NCI-H187 (cell line): ENCODE measurements around the gene PRPF8.
"Not testable (repeated sequence)": the region's sequence is repeated elsewhere in the genome, so short reads cannot be mapped to it uniquely, and the experiment has no call there.

Source experiments
- DNase-seq, 2 experiments: peaks; one replicate each; lab custom pipeline; 2025; lab: John Stamatoyannopoulos, UW

The PRPF8 gene

GRCh38 chr17:1684378-1685189 is at the start of gene PRPF8:
TSS of gene PRPF8 (minus strand) at chr17:1684867. CDS start at chr17:1684571, 296 bp downstream.
- peak; percentile 82 to 88 for DNase-seq

DNA sequence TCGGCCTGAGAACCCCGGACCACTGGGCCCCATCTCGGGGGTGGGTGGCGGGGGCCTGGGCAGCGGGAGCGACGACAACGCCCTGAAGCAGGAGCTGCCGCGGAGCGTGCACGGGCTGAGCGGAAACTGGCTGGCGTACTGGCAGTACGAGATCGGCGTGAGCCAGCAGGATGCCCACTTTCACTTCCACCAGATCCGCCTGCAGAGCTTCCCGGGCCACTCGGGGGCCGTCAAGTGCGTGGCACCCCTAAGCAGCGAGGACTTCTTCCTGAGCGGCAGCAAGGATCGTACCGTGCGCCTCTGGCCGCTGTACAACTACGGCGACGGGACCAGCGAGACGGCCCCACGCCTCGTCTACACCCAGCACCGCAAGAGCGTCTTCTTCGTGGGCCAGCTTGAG is 49.1 kb upstream of the PRPF8 start:
- DNase-seq = no peak

- no peak for DNase-seq
Observed at GRCh38 chr17:1732833-1733321, 48.2 kb upstream of the PRPF8 start.

- DNase-seq = no peak
Observed at GRCh38 chr17:1732241-1732832, 47.7 kb upstream of the PRPF8 start.

DNA sequence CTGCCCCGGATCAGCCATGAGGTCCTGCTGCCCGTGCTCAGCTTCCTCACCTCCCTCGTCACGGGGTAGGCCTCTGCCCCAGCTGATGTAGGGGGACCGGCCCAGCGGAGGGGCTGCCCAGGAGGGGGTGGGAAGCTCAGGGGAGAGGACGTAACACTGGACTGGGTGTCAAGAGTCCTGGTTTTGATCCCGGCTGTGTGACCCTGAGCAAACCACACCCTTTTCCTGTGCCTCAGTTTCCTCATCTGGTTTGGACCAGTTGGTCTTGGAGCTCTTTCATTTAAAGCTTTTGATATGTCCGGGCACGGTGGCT is 46.5 kb upstream of the PRPF8 start:
- DNase-seq = no peak

DNA sequence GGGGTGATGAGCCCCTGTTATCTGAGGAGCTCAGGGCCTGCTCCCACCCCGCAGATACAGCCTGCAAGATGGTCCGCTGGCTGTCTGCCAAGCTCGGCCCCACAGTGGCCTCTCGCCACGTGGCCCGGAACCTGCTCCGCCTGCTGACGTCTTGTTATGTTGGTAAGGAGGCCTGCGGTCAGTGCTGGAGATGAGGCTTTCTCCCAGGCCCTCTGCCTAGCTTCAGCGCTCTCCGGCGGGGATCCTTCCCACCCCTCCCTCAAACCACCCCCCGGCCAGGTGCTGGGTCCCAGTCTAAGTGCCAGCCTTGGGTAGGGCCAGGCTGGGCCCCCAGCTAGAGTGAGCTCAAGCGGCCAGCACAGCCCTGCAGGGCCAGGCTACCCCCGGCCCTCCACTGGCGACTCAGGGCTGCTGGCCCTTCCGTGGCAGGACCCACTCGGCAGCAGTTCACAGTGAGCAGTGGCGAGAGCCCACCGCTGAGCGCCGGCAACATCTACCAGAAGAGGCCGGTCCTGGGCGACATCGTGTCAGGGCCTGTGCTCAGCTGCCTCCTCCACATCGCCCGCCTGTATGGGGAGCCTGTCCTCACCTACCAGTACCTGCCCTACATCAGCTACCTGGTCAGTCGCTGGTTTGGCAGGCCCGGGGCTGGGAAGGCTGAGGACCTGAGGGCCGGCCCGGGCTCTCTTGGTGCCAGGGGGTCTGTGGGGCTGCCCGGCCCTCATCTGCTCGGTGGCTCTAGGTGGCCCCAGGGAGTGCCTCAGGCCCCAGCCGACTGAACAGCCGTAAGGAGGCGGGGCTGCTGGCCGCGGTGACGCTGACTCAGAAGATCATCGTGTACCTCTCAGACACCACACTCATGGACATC is 45.9 kb upstream of the PRPF8 start:
- no peak for DNase-seq

DNA sequence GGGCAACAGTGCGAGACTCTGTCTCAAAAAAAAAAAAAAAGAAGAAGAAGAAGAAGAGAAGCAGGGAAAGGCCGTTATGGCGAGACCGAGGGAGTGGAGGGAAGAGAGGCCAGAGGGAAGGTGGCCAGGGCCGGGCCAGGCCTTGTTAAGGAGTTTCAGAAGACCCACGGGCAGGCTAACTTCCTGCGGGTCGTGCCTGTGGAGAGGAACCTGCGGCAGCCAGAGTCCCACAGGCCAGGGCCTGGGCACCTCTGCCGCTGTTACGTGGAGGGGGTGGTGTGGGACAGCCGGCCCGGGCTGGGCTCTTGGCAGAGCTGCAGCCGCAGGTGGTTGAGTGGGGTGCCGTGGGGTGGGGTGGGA is 45.3 kb upstream of the PRPF8 start:
- DNase-seq = no peak

DNA sequence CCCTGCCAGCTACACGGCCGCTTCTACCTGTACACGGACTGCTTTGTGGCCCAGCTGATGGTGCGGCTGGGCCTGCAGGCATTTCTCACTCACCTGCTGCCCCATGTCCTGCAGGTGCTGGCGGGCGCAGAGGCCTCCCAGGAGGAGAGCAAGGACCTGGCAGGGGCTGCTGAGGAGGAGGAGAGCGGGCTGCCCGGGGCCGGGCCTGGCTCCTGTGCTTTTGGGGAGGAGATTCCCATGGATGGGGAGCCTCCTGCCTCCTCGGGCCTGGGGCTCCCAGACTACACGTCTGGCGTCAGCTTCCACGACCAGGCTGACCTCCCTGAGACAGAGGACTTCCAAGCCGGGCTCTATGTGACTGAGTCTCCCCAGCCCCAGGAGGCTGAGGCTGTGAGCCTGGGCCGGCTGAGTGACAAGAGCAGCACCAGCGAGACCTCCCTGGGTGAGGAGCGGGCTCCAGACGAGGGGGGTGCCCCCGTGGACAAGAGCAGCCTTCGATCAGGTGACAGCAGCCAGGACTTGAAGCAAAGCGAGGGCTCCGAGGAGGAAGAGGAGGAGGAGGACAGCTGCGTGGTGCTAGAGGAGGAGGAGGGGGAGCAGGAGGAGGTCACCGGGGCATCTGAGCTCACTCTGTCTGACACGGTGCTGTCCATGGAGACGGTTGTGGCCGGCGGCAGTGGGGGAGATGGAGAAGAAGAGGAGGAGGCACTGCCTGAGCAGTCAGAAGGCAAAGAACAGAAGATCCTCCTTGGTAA is 43.4 kb upstream of the PRPF8 start:
- no peak for DNase-seq

DNA sequence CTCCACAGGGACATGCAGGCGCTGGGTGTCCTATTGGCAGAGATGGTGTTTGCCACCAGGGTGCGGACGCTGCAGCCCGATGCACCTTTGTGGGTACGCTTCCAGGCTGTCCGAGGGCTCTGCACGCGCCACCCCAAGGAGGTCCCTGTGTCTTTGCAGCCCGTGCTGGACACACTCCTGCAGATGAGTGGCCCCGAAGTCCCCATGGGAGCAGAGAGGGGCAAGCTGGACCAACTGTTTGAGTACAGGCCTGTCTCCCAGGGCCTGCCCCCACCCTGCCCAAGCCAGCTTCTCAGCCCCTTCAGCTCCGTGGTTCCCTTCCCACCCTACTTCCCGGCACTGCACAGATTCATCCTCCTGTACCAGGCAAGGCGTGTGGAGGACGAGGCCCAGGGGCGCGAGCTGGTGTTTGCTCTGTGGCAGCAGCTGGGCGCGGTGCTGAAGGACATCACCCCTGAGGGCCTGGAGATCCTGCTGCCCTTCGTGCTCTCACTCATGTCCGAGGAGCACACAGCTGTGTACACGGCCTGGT is 42.7 kb upstream of the PRPF8 start:
- no peak for DNase-seq

GRCh38 chr17:1726626-1727257 is 42.1 kb upstream of the PRPF8 start:
- DNase-seq = no peak

DNA sequence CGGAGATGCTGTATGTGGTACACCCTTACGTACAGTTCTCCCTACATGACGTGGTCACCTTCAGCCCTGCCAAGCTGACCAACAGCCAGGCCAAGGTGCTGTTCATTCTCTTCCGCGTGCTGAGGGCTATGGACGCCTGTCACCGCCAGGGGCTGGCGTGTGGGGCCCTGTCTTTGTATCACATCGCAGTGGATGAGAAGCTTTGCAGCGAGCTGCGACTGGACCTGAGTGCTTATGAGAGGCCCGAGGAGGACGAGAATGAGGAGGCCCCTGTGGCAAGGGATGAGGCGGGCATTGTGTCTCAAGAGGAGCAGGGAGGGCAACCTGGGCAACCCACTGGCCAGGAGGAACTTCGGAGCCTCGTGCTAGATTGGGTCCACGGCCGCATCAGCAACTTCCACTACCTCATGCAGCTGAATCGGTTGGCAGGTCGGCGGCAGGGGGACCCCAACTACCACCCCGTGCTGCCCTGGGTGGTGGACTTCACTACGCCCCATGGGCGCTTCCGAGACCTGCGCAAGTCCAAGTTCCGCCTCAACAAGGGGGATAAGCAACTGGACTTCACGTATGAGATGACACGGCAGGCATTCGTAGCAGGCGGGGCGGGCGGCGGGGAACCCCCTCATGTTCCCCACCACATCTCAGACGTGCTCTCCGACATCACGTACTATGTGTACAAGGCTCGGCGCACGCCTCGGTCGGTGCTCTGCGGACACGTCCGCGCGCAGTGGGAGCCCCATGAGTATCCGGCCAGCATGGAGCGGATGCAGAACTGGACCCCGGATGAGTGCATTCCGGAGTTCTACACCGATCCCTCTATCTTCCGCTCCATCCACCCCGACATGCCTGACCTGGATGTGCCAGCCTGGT is 41.2 kb upstream of the PRPF8 start:
- no peak for DNase-seq

DNA sequence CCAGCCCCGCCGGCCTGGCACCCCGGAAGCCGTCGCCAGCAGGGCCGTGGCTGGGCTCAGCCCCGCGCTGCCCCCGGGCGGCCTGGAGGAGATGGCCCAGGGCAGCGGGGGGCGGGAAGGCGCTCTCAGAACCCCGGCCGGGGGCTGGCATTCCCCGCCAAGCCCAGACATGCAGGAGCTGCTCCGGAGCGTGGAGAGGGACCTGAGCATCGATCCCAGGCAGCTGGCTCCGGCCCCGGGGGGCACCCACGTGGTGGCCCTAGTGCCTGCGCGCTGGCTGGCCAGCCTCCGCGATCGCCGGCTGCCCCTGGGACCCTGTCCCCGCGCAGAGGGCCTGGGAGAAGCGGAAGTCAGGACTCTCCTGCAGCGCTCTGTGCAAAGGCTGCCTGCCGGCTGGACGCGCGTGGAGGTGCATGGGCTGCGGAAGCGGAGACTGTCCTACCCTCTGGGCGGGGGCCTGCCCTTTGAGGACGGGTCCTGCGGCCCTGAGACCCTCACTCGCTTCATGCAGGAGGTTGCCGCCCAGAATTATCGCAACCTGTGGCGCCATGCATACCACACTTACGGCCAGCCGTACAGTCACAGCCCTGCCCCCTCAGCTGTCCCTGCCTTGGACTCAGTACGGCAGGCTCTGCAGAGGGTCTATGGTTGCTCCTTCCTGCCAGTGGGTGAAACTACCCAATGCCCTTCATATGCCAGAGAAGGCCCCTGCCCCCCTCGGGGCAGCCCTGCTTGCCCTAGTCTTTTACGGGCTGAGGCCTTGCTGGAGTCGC is 40.4 kb upstream of the PRPF8 start:
- DNase-seq = no peak

GRCh38 chr17:1724351-1724868 is 39.7 kb upstream of the PRPF8 start, which contains the start of gene WDR81:
TSS of gene WDR81 (plus strand) at chr17:1724704. CDS start at chr17:1724960, 256 bp downstream.
- peak in 1 of 2 experiments; percentile 30 for DNase-seq

GRCh38 chr17:1722022-1722421 is 37.4 kb upstream of the PRPF8 start:
- not testable (repeated sequence) for DNase-seq

DNA sequence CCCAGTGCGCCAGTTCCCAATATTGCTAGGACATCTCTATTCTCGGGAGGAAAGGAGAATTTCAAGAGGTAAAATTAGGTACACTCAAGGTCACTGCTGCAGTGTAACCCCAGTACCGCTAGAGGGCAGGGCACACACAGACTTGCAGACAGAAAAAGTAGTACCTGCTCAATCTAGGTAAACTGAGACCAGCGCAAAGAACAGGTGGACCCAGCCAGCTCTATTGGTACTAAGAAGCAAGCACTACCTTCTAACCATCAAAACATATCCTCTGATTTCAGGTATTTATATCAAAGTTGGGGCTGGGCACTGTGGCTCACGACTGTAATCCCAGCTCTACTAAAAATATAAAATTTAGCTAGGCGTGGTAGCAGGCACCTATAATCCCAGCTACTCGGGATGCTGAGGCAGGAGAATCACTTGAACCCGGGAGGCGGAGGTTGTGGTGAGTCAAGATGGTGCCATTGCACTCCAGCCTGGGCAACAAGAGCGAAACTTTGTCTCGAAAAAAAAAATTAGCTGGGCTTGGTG is 36.3 kb upstream of the PRPF8 start:
- DNase-seq = peak in 1 of 2 experiments; percentile 7

GRCh38 chr17:1718362-1719165 is 33.9 kb upstream of the PRPF8 start:
- DNase-seq = no peak

DNA sequence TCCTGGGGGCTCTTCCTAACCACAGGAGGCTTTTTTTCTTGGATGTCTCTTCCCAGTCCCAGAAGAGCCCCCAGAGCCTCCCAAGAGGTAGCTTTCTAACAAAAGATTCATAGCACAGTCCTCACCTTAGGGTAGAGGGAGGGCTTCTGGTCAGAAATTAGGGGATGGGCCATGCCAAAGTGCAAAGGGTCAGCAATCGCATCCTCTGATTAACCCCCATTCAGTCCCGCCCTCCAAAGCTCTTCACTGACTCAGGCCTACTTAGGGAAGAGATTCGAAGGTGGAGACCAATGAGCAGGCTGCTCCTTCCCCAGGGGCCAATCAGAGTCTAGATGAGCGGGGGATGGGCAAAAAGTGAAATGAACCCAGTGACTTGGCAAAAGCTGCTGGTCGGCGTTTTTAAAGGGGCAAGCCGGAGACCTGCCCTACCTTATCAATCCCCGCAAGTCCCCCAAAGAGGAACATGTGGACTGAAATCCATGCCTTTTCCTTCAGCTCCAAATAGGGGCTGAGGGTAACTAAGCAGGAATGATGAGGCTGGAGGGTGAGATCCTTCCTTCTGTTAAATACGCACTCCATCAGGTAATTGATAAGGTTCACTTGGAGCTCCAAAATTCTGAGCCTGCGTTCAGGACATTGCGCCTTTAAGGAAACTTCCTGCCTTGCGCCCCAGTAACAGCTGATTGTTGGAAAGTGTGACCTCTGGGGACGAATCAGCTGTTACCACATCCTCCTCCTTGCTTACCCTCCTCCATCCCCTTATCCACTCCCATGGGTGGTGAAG is 32.4 kb upstream of the PRPF8 start:
- DNase-seq = peak; percentile 72
